GM08714 (cell line): Measurements from ENCODE around the gene MARS1.
A peak's percentile ranks its signal among the peaks of the same experiment; 100 is the strongest.
"Not testable (repeated sequence)": the region's sequence is repeated elsewhere in the genome, so short reads cannot be mapped to it uniquely, and the experiment has no call there.

Experiments used
- H3K4me3 ChIP-seq: fragments of 200-500 bp; sonication (Bioruptor generic); 2 replicates; pipeline ENCODE4 v1.5.1; 2014; ENCODE audit warnings: mild to moderate bottlenecking, low read length, inconsistent platforms
- ZNF274 ChIP-seq: IDR thresholded peaks from 2 replicates; pipeline ENCODE4 v1.6.1; 2012; ENCODE audit warnings: mild to moderate bottlenecking, low read depth, low read length

The MARS1 gene

DNA sequence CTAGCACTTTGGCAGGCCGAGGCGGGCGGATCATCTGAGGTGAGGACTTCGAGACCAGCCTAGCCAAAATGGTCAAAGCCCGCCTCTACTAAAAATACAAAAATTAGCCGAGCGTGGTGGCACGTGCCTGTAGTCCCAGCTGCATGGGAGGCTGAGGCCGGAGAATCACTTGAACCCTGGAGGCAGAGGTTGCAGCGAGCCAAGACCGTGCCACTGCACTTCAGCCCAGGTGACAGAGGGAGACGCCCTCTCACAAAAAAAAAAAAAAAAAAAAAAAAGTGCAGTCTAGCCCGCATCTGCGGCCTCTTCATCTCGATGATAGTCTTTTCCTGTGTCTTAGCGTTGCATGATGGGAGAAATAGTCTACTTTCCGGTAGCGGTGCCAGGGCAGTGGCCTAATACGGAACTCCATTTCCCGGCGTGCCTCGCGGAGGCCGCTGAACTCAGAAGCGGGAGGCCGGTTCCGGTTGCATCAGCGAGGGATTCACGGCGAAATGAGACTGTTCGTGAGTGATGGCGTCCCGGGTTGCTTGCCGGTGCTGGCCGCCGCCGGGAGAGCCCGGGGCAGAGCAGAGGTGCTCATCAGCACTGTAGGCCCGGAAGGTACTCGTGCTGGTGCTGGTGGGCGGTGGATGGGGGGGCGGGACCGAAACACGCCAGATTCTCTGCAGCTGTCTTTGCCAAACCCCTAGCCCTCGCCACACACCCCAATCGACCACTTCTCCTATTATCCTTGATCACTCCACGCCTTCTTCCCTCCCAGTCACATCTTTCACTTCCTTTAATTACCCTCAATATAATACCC is at the start of gene MARS1:
Gene MARS1 (plus strand): TSS at position 472 of the 805 bp plus-strand sequence. CDS start 23 bp downstream, at position 495.
- no peak for TF ChIP-seq ZNF274
- H3K4me3 ChIP-seq: peak within 1 kb of the TSS; percentile 85

DNA sequence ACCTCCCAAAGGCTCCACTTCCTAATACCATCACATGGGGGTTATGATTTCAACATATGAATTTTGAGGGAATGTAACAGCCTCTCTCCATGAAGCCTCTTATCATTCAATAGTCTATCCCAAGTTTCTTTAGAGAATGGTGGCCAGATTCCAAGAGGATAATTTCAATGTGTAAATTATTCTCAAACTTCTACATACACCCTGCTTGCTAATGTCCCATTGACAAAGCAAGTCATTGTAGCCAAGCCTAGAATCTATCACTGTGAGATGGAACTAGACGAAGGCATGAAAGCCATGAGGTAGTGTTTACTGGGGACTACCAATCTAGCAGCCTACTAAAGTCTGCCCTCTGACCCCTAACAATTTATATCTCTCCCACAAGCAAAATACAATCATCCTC is 49.5 kb upstream of the MARS1 start:
- no peak for TF ChIP-seq ZNF274
- H3K4me3 ChIP-seq: no peak overlapping the region

DNA sequence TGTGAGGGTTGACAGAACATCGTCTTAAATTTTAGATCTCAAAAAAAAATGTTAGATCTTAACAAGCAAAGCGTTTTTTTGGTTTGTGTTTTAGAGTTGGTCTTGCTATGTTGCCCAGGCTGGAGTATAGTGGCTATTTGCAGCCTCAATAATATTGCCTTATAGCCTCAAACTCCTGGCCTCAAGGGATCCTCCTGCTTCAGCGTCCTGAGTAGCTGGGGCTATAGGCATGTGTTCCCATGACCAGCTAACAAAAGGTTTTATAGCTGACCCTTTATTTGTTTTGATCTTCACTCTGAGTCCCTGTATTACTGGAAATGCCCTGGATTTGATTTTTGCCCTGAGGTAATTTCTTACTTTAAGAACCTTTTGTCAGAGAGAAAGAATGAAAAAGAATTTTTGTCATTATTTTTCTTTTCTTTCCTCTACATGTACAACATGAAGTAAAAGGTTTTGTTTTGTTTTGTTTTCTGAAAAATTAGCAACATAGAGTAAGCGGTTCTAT is 48.1 kb upstream of the MARS1 start:
- H3K4me3 ChIP-seq: no peak overlapping the region
- no peak for TF ChIP-seq ZNF274

DNA sequence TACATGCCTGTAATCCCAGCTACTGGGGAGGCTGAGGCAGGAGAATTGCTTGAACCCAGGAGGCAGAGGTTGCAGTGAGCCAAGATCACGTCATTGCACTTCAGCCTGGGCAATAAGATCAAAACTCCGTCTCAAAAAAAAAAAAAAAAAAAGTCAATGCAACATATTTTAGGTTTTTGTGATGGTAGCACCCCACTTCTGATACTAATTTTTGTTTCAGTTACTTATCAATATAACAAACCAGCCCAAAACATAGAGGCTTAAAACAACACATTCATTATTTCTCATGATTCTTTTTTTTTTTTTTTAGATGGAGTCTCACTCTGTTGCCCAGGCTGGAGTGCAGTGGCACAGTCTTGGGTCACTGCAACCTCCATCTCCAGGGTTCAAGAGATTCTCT is 46.5 kb upstream of the MARS1 start:
- H3K4me3 ChIP-seq: not testable (repeated sequence)

DNA sequence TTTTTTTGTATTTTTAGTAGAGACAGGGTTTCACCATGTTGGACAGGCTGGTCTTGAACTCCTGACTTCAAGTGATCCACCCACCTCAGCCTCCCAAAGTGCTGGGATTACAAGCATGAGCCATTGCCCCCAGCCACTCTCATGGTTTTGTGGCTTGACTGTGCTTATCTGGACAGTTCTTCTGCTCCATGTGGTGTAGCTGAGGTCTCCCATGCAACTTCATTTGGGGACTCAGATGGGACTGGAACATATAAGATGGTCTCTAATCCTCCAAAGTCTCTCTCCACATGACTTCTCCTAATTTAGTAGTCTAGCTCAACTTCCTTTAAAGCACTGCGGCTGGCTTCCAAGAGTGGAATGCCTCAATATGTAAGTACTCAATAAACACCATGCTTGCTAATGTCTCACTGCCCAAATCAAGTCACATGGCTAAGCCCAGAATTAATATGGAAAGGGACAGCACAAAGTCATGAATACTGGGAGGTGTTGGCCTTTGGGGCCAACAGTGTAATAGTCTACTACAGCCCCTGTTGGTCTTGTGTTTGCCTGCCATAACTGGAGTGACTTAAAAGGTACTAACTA is 45.9 kb upstream of the MARS1 start:
- TF ChIP-seq ZNF274: no peak
- no peak overlapping the region for H3K4me3 ChIP-seq

DNA sequence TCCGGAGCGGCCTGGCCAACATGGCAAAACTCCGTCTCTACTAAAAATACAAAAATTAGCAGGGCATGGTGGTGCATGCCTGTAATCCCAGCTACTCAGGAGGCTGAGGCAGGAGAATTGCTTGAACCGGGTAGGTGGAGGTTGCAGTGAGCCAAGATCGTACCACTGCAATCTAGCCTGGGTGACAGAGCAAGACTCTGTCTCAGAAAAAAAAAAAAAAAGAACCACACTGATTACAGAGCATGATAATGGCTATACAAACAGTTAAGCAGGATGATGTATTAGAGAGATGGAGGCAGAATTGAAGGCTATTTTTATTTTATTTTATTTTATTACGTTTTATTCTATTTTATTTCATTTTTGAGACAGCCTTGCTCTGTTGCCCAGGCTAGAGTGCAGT is 43.5 kb upstream of the MARS1 start:
- not testable (repeated sequence) for H3K4me3 ChIP-seq

DNA sequence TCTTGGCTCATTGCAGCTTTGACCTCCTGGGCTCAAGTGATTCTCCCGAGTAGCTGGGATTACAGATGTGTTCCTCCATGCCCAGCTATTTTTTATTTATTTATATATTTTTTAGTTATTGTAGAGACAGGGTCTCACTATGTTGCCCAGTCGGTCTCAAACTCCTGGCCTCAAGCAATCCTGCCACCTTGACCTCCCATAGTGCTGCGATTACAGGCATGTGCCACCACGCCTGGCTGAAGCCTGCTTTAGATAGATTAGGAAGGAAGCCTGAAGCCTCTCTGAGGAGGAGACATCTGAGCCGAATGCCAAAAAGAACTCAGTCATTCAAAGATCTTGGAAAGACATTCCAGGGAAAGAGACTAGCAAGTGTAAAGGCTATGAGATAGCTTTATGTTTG is 43.1 kb upstream of the MARS1 start:
- no peak overlapping the region for H3K4me3 ChIP-seq
- TF ChIP-seq ZNF274: no peak

DNA sequence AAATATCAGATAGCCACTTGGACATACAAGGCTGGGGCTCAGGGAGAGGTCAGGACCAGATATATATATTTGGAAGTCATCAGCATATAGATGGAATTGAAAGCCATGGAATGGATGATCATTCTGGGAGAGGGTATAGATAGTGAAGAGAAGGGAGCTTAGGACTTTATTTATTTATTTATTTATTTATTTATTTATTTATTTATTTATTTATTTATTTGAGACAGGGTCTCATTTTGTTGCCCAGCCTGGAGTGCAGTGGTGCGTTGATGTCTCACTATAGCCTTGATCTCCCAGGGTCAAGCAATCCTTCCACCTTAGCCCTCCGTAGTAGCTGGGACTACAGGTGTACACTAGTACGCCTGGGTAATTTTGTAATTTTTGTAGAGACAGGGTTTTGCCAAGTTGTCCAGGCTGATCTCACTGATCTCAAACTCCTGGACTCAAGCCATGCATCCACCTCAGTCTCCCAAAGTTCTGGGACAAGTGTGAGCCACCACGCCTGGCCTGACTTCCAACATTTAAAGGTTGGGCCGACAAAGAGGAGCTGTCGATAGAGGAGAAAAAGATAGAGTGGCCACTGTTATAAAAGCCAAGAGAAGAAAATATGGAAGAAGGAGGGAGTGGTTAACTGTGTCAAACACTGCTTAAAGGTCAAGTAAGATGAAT is 41.4 kb upstream of the MARS1 start:
- no peak overlapping the region for H3K4me3 ChIP-seq
- no peak for TF ChIP-seq ZNF274

DNA sequence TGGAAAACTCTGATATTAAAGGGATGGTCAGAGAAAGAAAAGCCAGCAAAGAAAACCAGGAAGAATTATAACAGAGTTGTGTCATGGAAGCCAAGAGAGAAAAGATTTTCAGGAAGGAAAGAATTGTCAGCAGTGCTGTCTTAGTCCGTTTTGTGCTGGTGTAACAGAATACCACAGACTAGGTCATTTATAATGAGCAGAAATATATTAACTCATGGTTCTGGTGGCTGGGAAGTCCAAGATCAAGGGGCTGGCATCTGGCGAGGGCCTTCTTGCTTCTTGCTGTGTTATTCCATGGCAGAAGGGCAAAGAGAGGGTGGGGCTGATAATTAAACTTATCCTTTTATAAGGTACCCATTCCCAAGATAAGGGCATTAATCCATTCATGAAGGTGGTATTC is 39.2 kb upstream of the MARS1 start:
- no peak overlapping the region for H3K4me3 ChIP-seq
- TF ChIP-seq ZNF274: no peak

DNA sequence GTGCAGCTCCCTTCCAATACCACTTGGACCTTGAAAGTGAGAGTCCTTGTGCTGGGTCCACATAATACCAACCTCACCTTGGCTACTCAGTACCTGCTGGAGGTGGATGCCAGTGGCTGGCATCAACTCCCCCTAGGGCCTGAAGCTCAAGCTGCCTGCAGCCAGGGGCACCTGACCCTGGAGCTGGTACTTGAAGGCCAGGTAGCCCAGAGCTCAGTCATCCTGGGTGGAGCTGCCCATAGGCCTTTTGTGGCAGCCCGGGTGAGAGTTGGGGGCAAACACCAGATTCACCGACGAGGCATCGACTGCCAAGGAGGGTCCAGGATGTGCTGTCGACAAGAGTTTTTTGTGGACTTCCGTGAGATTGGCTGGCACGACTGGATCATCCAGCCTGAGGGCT is 38.5 kb upstream of the MARS1 start:
- TF ChIP-seq ZNF274: no peak
- H3K4me3 ChIP-seq: no peak overlapping the region

DNA sequence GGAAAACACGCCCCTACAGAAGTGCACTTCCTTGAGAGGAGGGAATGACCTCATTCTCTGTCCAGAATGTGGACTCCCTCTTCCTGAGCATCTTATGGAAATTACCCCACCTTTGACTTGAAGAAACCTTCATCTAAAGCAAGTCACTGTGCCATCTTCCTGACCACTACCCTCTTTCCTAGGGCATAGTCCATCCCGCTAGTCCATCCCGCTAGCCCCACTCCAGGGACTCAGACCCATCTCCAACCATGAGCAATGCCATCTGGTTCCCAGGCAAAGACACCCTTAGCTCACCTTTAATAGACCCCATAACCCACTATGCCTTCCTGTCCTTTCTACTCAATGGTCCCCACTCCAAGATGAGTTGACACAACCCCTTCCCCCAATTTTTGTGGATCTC is 37.8 kb upstream of the MARS1 start:
- no peak for TF ChIP-seq ZNF274
- no peak overlapping the region for H3K4me3 ChIP-seq

DNA sequence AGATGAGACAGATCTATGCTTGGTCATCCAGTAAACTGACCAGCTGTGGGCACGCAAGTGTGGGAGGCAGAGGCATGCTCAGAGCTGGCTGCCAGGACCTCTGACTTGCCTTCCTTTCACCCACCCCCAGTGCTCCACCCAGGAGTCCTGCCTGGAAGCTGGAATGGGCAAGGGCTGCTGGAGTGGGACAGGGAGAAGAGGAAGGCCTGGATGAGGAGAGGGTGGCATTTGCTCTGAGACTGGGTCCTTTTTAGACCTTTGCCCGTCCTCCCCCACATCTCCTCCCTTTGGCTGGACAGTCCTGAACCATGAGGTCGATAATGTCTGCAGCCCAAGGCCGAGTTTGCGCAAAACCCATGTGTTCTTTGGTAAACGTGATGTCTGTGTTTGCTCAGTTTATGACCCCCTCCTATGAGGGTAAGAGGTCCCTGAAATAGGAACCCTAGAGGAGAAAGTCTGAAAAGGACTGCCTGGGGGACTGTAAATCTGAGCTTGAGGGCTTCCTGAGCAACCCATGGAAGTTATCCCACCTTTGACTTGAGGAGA is 36.6 kb upstream of the MARS1 start:
- no peak for TF ChIP-seq ZNF274
- H3K4me3 ChIP-seq: no peak overlapping the region

DNA sequence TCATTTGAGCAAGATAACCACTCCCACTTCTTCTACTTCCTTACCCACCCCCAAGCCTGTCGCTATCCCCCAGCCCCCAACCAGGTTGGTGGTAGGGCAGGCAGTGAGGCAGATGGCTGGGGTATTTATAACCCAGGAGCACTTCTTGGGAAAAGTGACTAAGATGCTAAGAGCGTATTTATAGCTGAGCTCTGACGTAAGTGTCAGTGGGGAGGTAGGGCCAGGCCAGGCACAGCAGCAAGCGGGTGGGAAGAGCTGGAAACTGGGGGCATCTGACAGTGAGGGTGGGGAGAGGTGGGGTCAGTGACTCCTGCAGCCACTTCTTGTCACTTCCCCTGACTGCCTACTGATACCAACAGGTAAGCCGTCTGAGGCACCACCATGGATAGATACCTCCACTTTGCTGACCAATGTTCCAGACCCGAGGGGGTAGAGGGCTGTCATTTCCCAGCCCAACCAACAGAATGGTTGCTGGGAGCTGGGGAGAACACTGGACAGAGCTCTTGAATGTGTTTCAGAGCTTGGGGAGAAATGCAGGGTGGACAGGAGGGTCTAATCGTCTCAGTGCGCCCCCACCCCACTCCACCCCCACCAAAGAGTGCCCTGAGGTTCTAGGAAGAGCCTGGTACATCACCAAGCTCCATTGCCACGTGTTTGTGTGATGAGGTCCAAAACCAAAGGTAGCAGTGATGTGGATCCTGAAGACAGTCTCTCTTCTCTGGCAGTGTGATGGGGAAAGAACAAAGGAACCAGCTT is 35.5 kb upstream of the MARS1 start:
- TF ChIP-seq ZNF274: no peak
- no peak overlapping the region for H3K4me3 ChIP-seq

DNA sequence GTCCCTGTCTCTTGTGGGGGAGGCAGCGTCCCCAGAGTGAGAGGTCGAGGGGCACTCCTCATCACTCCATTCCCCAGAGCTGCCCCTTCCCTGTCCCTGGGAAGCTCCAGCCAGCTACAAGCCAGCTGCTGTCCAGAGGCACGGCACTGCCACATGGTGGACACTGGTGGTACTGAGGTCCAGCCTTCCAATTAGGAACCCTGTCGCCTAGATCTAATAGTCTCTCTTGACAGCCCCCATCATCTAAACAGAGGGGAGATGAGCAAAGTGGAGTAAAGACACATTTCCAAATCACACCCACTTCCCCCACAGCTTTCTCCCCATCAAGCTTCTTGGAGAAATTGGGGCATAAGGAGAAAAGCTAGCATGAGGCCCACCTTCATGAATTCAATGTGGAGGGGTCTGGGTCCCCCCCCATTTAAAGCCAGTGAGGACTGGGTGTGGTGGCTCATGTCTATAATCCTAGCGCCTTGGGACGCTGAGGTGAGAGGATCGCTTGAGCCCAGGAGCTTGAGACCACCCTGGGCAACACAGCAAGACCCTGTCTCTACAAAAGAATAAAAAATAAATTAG is 34.8 kb upstream of the MARS1 start:
- H3K4me3 ChIP-seq: no peak overlapping the region

DNA sequence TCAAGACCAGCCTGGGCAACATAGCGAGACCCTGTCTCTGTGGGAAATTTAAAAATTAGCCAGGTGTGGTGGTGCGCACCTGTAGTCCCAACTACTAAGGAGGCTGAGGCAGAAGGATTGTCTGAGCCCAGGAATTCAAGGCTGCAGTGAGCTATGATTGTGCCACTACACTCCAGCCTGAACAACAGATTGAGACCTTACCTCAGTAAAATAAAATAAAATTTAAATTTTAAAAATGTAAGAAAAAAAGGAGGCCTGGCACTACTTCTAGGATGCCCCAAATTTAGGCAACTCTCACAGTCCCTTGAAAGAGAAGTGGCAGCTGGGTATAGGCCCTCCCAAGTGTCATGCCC is 33.7 kb upstream of the MARS1 start:
- no peak overlapping the region for H3K4me3 ChIP-seq
- no peak for TF ChIP-seq ZNF274

More for the DNA sequence above, 34.8 kb upstream of the MARS1 start:
- TF ChIP-seq ZNF274: no peak
